Thymus (tissue), 11 donors: ENCODE measurements around the gene SLC17A2. TPM values are rescaled to one million over a fixed set of nuclear protein-coding genes. Genes with fewer than 3 reads are reported as not detected.
"Not testable (repeated sequence)": the region's sequence is repeated elsewhere in the genome, so short reads cannot be mapped to it uniquely, and the experiment has no call there.

Experiments used
- DNase-seq, 9 donors: peaks; one replicate each; pipeline ENCODE4 v3.0.0-alpha.2; 2013; ENCODE audit warnings: low spot score in 9 of 9, low read depth in 6 of 9, missing footprints in 1 of 9
- H3K27ac ChIP-seq, 2 donors: one replicate each; pipeline ENCODE4 v1.5.1; 2013; ENCODE audit warnings: control low read depth in 1 of 2, low read depth in 1 of 2, low read length in 1 of 2, mild to moderate bottlenecking in 1 of 2, moderate library complexity in 1 of 2
- H3K27me3 ChIP-seq, 2 donors: one replicate each; pipeline ENCODE4 v1.5.1; 2013; ENCODE audit warnings: low read length in 1 of 2; ENCODE audit not compliant: control insufficient read depth in 2 of 2, insufficient read depth in 1 of 2
- H3K36me3 ChIP-seq, 2 donors: one replicate each; pipeline ENCODE4 v1.5.1; 2013; ENCODE audit warnings: low read length in 1 of 2, mild to moderate bottlenecking in 1 of 2, moderate library complexity in 1 of 2; ENCODE audit not compliant: control insufficient read depth in 2 of 2, insufficient read depth in 2 of 2
- H3K4me1 ChIP-seq, 2 donors: one replicate each; pipeline ENCODE4 v1.5.1; 2013; ENCODE audit warnings: low read length in 2 of 2; ENCODE audit not compliant: control insufficient read depth in 2 of 2, insufficient read depth in 2 of 2
- H3K4me3 ChIP-seq, 2 donors: one replicate each; pipeline ENCODE4 v1.5.1; 2013; ENCODE audit warnings: low read length in 2 of 2, control low read depth in 1 of 2, mild to moderate bottlenecking in 1 of 2
- H3K9me3 ChIP-seq, 2 donors: one replicate each; pipeline ENCODE4 v1.5.1; 2013; ENCODE audit warnings: low read length in 1 of 2, mild to moderate bottlenecking in 1 of 2; ENCODE audit not compliant: control insufficient read depth in 2 of 2, insufficient read depth in 1 of 2
- whole genome bisulfite sequencing: extraction: QIAGEN DNeasy Blood & Tissue Kit; methylation state at CpG from one replicate; pipeline ENCODE4 v1.1.7; 2013; 5-methylcytosine and 5-hydroxymethylcytosine counted together
- polyA plus RNA-seq: library from polyadenylated mRNA; stranded (reverse); fragments of 200-250 nt; gene quantifications from one replicate; pipeline ENCODE4 v1.2.3, GENCODE V29; 2013
- total RNA-seq: library from RNA; stranded (reverse); fragments of 120-200 nt; gene quantifications from one replicate; pipeline ENCODE4 v1.2.4, GENCODE V29; 2013
- donor health status: healthy.

SLC17A2 gene
- total and polyA plus RNA-seq, 2 donors, result 0.05 to 0.07 TPM

DNA sequence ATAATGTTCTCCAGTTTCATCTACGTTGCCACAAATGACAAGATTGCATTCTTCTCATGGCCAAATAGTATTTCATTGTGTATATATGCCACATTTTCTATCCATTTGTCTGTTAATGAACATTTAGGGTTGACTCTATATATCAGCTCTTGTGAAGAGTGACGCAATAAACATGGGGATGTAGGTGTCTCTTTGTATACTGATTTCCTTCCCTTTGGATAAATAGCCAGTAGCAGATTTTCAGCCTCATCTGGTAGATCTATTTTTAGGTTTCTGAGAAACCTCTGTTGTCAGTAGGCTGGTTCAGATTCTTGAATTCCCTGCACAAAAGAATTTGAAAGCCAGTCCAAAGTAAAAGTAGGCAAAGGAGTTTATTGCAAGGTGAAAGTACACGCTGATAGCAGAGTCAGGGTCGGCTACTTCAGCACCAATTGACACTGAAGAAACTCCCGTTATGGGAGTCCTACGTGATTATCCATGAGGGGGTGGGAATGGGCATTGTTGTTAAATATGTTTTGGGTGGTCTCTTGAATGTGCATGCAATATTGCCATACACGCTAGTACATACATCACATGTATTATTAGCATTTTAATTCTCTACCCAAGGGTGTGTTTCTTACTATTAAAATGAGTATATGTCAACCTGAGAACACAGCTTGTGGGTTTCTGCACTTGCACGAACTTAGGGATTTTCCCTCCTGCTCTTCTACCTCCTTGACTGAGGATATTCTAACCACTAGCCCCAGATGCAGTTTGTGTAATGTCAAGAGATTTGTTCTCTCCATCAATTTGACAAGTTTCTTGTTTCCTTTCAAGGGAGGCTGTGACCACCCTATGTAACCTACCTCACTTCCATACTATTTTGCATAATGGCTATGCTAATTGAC lies 14.4 kb upstream of the SLC17A2 start:
- Histone ChIP-seq H3K4me3 (no peak overlapping the region), H3K9me3 (no peaks in the 10 kb centered on the region), H3K27ac (no peak overlapping the region), H3K27me3 (no peaks in the 10 kb centered on the region), H3K36me3 (no peaks in the 10 kb centered on the region), H3K4me1 (peaks cover 0 to 3% of the 10 kb centered on the region in 2 donors)
- no peak for DNase-seq
- WGBS, result 93% methylated on average over 8 of the region's 8 CpGs

DNA sequence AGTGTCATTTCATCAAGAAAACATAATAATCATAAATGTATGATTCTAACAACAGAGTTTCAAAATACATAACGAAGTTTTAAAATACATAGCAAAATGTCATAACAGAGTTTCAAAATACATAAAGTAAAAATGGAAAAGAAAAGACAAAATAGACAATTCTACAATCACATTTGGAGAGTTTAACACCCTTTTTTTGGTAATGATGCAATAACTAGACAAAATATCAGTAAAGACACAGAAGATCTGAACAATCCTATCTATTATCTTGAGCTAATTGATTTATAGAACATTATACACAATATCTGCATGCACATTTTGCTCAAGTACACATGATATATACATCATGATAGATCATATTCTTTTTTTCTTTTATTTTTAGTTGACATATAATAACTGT lies 13.4 kb upstream of the SLC17A2 start:
- no peak for DNase-seq
- H3K4me1 ChIP-seq, result peaks cover 0 to 3% of the 10 kb centered on the region in 2 donors
- H3K9me3 ChIP-seq, result no peaks in the 10 kb centered on the region
- H3K27me3 ChIP-seq, result no peaks in the 10 kb centered on the region
- no peak overlapping the region for H3K4me3 ChIP-seq
- 96% methylated on average over 1 of the region's 1 CpG for WGBS
- no peaks in the 10 kb centered on the region for H3K36me3 ChIP-seq
- H3K27ac ChIP-seq, result no peak overlapping the region

DNA sequence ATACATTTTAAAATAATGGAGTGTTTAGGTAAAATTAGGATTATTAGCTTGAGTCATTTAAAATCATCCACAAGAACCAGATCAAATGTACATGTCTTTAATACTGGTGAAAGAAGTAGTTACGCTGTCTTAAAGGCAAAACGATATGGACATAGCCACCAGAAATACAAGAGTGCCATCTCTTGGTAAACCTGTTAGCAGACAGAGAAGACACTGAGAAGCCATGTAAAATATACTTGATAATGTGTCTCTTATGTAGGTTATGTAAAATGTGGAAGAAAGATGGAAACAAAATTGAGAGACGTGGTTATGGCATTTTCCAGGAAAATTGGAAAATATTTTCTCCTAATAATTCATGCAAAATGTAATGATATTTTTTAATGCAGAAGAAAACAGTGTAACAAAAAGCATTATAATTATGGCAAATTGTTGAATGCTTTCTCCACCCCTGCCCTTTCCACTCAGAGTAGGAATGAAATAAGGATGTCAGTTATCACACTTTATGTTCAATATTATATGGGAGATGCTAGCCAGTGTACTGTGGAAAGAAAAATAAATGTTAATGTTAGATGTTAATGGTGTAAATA lies 12.2 kb upstream of the SLC17A2 start:
- Histone ChIP-seq H3K36me3 (no peaks in the 10 kb centered on the region), H3K27ac (no peak overlapping the region), H3K4me1 (peaks cover 0 to 3% of the 10 kb centered on the region in 2 donors), H3K27me3 (no peaks in the 10 kb centered on the region), H3K9me3 (no peaks in the 10 kb centered on the region), H3K4me3 (no peak overlapping the region)
- DNase-seq, result peak in 4 of 9 donors; percentile 7 to 58 (median 22)
- 43% methylated on average over 3 of the region's 3 CpGs for WGBS

DNA sequence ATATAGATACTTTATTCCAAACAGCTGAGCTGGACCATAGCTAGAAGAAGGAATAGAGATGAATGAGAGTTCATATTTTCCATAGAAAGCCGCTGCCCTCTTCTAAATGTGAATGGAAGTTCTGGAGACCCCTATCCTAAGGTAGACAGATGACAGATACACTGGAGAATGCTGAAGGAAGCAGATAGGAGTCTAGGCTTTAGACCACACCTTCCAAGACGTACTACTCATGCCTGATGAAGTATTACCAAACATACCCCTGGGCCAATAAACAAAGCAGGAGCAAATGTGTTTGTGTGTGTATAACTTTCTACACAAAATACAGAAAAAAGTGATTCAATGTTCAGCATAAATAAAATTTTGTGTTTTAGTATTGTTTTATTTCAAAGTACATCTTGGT lies 9.1 kb upstream of the SLC17A2 start:
- Histone ChIP-seq H3K27me3 (no peaks in the 10 kb centered on the region), H3K9me3 (no peaks in the 10 kb centered on the region), H3K36me3 (no peaks in the 10 kb centered on the region), H3K4me3 (no peak overlapping the region), H3K27ac (no peak overlapping the region), H3K4me1 (no peaks in the 10 kb centered on the region)
- DNase-seq, result no peak
- WGBS, result 95% methylated on average over 2 of the region's 2 CpGs

DNA sequence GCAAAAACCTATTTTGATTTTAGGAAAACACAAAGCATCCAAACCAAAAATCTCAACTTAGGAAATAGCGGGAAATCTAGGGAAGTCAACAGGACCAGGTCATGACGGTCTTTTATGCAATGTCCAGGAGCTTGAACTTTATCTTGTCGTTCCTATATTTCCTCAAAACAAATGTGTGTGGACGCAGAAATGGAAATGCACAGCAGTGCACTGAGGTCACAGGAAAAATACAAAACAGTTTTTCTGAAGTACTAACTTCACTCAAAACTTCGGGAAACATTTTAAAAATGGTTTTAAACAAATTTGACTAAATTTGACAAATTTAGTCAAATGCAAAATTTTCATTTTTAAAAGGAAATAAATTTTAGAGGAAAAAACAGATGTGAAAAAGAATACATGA lies 5.5 kb upstream of the SLC17A2 start:
- Histone ChIP-seq H3K4me3 (no peak overlapping the region), H3K36me3 (no peaks in the 10 kb centered on the region), H3K27me3 (no peaks in the 10 kb centered on the region), H3K27ac (no peak overlapping the region), H3K9me3 (no peaks in the 10 kb centered on the region), H3K4me1 (no peaks in the 10 kb centered on the region)
- DNase-seq, result no peak
- WGBS, result 97% methylated on average over 5 of the region's 5 CpGs

DNA sequence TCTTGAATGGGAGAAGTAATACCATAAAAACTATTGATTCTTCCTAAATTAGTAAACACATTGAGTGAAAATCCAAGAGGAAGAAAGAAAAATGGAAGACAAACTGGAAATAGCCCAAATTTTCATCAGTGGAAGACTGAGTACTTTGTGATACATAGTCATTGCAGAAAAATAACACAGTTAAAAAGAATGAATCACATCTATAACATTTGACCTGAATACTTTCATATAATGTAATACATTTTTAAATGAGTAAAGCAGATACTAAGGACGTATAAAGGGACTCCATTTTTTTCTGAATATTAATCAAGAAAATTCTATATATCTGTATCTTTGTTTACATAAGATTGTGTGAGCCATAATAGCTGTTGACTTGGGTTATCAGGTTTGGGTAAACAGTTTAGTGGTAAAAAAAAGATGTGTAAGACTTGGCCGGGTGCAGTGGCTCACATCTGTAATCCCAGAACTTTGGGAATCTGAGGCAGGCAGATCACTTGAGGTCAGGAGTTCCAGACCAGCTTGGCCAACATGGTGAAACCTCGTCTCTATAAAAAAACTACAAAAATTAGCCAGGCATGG lies 4.3 kb upstream of the SLC17A2 start:
- Histone ChIP-seq H3K4me3 (no peak overlapping the region), H3K27me3 (no peaks in the 10 kb centered on the region), H3K36me3 (no peaks in the 10 kb centered on the region), H3K9me3 (no peaks in the 10 kb centered on the region), H3K27ac (no peak overlapping the region), H3K4me1 (no peaks in the 10 kb centered on the region)
- 98% methylated on average over 3 of the region's 3 CpGs for WGBS
- no peak for DNase-seq

DNA sequence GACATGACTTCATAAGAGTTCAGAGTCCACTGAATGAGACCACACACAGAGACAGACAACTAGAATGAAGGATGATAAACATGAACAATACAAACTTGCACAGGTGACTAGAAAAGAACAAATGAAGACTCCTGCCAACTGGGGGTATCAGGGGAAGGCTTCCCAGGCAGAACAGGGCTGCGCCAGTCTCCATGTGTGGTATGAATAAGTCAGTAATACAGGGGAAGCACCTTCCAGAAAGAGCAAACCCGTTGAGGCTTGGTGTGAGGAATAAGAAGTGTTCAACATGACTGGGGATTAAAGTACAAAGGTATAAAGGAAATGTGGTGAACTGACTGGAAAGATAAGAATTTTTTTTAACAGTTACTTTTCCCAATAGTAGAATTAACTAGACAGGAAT lies 3.7 kb upstream of the SLC17A2 start:
- H3K27ac ChIP-seq, result no peak overlapping the region
- DNase-seq, result no peak
- H3K27me3 ChIP-seq, result no peaks in the 10 kb centered on the region
- H3K36me3 ChIP-seq, result no peaks in the 10 kb centered on the region
- no peaks in the 10 kb centered on the region for H3K4me1 ChIP-seq
- no peaks in the 10 kb centered on the region for H3K9me3 ChIP-seq
- 56% methylated on average over 2 of the region's 2 CpGs for WGBS
- H3K4me3 ChIP-seq, result no peak overlapping the region

DNA sequence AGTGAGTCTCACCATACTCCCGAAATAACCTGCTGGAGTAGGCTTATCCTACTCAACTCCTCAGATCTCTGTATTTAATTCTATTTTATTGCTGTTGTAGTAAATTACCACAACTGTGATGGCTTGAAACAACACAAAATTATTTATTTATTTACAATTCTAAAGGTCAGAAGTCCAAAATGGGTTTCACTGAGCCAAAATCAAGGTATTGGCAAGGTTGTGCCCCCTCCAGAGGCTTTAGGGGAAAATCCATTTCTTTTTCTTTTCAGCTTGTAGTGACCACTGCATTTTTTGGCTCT lies 869 bp upstream of the SLC17A2 start:
- no peak for DNase-seq
- no peaks in the 10 kb centered on the region for H3K9me3 ChIP-seq
- H3K4me3 ChIP-seq, result no peak overlapping the region
- no peaks in the 10 kb centered on the region for H3K27me3 ChIP-seq
- no peaks in the 10 kb centered on the region for H3K4me1 ChIP-seq
- no peaks in the 10 kb centered on the region for H3K36me3 ChIP-seq
- no peak overlapping the region for H3K27ac ChIP-seq
- 90% methylated on average over 1 of the region's 1 CpG for WGBS

DNA sequence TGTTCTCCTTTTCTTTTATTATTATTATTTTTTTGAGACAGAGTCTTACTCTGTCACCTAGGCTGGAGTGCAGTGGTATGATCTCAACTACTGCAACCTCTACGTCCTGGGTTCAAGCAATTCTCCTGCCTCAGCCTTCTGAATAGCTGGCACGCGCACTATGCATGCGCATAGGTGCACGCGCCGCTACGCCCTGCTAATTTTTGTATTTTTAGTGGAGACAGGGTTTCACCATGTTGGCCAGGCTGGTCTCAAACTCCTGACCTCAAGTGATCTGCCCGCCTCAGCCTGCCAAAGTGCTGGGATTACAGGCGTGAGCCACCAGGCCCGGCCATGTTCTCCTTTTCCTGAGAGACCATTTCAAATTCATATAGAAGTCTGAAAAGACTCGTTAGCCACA lies 706 bp downstream of the SLC17A2 start:
- 94% methylated on average over 12 of the region's 12 CpGs for WGBS
- DNase-seq, result not testable (repeated sequence)

More for the DNA sequence above, 706 bp downstream of the SLC17A2 start:
- not testable (repeated sequence) for H3K27ac ChIP-seq, H3K27me3 ChIP-seq, H3K9me3 ChIP-seq, H3K4me1 ChIP-seq, H3K4me3 ChIP-seq, H3K36me3 ChIP-seq
